ENCODE data around the gene SCUBE1.
A peak's percentile ranks its signal among the peaks of the same experiment; 100 is the strongest.

Gene SCUBE1

DNA sequence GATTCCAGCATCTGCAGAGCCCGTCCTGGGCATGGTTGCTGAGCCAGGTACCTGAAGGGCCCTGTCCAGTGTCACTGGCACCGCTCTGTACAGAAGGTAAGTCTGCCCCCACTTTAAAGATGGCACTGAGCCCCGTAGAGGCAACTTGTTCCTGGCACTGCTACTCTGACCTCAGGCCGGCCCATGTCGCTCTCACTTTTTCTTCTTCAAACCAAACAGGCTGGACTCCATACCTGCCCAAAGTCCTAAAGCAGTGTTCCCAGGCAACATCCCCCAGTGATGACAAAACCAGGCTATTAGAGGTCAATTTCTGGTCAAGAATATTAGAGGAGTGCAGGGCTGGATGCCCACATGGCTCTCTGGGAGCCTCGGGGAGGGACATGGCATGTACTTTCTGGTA, 109.6 kb downstream of the SCUBE1 start:
- DNase-seq = no peak

DNA sequence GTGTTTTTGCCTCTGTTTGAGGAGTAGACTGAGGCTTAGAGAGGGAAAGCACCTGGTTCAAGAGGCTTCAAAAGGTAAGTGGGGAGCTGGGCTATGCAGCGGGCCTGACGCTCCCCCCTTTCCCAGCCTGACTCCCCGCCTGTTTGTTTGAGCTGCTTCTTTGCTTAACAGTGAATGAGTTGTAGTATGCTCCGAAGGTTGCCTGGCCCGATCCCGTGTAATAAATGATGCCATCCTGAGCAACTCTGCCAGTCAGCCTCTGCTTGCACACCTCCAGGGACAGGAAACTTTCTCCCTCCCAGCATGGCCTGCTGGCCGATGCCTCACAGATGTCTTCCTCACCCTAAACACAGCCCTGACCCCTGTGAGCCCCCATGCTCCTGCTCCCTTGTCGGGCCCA, 110.7 kb downstream of the SCUBE1 start:
- no peak for DNase-seq

DNA sequence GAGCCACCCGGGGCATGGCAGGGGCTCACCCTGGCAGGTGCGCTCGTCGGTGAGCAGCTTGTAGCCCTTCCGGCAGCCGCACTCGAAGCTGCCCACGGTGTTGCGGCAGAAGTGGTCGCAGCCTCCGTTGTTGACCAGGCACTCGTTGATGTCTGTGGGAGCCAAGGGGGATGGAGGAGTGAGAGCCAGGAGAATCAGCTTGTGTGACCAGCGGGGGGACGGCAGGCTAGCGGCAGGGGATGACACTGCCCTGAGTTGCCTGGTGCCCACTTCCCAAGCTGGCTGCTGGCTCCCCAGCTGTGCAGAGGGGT, 111.5 kb downstream of the SCUBE1 start:
- no peak for DNase-seq

DNA sequence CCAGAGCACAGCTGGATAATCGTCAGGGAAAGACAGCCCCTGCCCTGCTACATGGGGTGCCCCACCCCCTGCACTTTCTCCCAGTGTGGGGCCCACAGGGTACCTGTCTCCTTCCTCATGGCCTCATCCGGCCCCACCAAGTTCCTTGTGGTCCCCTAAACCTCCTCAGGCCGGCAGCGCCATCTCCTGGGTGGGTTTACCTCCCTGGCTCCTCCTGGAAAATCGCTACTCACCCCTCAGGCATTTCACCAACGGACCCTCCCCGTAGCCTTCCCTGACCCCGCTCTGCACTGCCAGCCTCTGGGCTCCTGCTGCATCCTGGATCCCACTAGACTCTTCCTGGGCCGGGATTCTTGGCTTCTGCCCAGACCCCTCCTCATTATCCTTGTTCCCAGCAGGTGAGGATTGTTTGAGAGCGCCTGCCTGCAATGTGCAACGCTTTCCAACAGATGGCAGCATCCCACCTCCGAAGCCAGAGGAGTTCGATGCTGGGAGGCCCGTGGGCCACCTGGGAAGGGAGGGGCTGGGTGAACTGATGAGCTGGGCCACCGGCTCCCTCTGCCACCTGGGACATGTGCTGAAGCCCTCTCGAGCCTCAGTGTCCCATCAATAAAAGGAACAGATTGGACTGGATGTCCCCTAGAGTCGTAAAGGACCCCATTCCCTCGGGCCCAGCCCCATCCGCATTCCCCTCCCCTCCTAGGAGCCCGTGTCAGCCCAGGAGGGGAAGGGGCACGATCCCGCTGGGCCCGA, 112.0 kb downstream of the SCUBE1 start:
- DNase-seq = peak; percentile 79

DNA sequence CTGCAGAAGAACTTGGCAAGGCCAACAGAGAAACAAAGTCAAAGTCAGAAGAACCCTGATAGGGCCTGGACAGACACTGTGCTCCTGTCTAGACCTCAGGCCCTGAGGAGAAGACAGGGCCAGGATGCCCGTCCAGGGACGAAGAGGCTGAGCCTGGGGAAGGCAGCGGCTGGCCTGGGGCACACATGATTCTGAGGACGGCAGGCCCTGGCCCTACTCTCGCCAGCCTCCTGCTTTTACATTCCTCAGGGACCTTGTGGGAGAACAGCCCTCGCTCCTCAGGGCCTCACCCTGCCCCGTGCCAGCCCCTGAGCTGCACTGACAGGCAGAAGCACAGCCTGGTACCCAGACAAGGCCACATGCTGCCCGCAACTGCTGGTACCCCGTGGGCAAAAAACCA, 112.6 kb downstream of the SCUBE1 start:
- no peak for DNase-seq

DNA sequence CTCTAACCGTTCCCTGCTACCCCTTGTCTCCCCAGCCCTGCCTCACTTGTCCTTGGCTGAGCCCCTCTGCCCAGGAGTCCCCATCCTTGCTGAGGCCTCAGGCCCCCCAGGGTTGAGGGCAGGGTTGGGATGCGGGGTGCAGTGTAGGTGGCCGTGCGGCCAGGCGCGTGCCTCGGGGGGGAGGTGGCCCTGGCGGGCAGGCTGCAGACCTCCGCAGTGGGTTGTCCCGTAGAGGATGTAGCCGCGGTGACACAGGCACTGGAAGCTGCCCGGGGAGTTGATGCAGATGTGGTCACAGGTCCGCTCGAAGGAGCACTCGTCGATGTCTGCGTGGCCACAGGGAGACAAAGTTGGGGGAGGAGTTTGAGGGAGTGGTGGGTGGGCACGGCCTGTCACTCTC, 114.3 kb downstream of the SCUBE1 start:
- no peak for DNase-seq

DNA sequence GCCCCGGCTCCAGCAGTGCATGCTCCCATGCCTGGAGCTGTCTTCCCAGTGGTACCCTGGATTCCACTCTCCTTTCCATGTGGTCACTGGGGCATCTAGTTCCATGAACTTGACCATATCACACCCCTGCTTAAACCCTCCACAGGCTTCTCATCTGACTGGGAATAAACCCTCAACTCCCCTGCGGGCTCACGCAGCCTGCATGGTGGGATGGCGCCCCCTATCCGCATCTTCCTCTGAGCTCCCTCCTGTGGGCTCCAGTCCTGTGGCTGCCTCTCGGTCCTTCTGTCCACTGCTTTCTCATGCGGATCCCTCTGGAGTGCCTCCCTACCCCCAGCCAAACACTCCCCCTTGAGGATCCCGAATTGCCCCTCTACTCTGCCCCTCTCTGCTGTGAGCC, 114.8 kb downstream of the SCUBE1 start:
- DNase-seq = peak; percentile 21

DNA sequence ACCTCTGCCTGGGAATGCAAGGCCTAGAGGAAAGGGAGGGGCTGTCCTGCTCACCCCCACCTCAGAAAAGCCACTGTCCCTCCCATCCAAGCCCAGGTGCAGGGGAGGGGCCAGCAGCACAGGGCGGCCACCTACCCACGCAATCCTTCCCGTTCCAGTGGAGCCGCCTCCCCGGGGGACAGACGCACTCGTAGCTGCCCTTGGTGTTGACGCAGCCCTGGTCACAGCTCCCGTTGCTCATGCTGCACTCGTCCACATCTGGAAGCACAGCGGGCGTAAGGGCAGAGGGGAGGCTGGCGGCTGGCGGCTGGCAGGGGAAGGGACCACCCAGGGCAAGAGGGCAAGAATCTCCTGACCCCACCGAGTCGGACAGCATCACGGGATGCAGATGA, 115.9 kb downstream of the SCUBE1 start:
- no peak for DNase-seq

DNA sequence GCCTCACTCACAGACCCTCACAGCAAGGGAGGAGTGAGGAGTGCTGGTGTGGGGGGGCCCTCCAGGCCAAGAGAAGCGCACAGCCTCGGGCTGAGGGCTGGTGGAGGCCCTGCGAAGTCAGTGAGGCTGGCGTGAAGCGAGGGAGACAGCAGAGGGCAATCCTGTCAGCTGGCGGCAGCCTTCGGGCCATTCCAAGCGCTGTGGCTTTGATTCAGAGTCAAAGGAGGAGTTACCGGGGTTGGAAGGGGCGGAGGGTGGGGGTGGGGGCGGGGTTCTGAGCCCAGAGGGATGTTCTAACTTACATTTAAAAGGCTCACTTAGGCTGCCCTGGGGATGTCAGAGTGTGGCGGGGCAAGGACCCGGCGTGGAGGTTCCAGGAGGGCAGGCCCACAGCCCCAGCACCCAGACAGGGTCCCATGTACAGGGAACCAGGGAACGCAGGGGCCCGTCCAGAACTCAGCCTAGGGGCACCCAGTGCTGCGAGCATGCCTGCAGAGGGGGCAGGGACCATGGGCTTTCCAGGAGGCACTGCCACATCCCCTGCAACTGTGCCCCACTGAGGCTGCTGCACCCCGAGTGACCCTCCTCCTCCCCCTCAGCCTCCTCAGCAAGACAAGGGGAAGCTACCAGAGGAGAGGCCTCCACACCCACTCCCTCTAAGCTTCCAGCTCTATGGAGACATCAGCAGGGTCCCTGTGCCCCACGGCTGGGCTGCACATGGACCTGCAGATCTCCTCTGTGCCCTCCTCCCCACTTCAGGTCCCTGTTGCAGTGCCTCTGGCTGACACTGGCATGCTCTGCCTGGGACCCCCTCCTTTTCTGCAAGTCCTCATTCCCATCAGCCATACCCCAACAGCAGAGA, 116.6 kb downstream of the SCUBE1 start:
- DNase-seq = no peak

DNA sequence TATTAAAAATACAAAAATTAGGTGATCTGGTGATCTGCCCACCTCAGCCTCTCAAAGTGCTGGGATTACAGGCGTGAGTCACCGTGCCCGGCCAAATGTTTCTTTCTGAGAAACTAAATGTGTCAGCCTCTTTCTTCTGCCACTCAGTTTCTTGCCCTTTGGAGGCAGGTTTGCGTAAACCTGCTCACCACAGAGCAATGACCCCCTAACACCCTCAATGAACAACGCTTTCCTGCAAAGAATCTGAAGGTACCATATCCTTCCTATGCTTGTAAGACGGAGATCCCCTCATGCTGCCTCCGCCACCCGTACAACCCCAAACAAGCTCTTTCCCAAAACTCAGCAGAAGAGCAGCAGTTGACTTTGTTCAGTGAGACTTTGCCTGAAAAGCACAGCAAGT, 117.6 kb downstream of the SCUBE1 start:
- no peak for DNase-seq

DNA sequence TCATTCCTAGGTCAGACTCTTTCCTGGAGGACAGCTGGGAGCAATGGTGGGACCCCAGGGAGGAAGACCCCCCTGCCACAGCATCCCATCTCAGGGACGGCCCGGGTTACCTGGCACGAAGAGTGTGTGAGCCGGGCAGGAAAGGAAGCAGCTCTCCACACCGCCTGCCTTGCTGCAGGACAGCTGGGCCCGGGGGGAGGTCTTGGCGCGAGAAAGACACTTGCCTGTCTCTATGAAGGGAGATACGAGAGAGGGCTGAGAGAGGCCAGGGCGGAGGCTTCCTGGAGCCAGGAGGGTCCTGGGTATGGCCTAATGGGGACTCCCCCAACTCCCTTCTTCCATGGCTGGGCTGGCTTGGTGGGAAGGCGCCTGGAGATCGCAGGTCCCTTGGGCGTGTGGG, 120.2 kb downstream of the SCUBE1 start:
- no peak for DNase-seq

DNA sequence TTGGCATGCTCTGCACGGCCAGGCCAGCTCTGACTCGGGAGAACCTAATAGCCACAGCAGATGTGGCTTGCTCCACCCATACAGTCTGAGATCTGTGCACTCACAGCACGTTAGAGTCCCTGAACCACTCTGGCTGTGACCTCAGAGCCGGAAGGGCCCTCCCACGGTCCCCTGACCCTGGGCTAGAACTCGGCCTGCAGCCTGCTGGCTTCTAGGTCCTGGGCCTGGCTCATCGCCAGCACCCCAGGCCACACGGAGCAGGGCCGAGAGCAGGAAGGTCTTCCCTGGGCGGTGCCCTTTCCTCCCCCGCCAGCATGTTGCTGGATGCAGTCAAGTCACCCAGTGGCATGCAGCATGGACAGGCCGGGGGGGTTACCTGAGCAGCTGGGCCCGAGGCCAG, 120.9 kb downstream of the SCUBE1 start:
- no peak for DNase-seq

DNA sequence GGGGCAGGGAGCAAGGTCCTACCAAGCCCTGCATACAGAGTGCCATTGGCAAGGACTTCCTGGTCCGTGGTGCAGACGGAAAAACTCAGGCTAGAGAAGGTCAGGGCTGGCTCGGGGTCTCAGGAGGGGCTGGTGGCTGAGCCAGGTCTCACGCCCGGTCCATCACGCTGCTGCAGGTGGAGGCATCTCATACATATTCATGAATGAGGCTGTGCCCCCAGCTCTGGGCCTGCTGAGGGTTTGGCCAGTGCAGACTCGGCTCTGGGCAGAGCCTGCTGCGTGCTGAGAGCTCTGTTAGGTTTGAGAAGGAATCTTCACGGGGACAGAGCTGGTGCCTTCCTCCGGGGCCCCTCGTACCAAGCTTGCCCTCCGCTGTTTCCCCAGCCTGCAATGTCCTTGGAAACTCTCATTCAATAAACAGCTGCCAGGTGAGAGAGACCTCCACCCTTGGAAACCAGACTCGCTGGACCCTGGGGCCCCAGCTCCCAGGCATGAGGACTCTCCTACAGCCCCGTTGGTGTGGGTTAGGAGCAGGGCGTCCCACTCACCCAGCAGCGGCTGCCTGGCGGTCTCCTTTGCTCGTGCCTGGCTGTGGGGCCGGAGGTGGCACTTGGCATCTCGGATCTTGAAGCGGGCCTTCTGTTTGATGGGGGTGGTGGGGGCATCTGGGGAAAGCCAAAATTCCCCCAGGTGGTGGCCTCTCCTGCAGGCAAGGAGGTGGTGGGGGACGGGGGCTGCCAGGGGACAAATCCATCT, 122.4 kb downstream of the SCUBE1 start:
- DNase-seq = no peak

DNA sequence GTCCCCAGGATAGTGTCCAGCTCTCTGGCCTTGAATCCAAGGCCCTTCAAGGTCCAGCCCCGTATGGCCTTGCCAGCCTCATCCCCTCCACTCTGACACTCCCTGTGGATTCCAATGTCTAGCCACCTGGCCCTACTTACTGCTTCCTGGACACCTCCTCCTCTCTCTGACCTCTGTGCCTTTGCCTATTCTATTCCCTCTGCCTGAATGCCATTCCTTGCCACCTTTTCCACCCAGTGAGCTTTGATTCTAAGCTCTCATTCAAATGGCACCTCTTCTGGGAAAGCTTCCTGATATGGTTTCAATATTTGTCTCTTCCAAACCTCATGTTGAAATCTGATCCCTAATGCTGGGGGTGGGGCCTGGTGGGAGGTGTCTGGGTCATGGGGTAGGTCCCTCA, 124.4 kb downstream of the SCUBE1 start:
- DNase-seq = no peak

DNA sequence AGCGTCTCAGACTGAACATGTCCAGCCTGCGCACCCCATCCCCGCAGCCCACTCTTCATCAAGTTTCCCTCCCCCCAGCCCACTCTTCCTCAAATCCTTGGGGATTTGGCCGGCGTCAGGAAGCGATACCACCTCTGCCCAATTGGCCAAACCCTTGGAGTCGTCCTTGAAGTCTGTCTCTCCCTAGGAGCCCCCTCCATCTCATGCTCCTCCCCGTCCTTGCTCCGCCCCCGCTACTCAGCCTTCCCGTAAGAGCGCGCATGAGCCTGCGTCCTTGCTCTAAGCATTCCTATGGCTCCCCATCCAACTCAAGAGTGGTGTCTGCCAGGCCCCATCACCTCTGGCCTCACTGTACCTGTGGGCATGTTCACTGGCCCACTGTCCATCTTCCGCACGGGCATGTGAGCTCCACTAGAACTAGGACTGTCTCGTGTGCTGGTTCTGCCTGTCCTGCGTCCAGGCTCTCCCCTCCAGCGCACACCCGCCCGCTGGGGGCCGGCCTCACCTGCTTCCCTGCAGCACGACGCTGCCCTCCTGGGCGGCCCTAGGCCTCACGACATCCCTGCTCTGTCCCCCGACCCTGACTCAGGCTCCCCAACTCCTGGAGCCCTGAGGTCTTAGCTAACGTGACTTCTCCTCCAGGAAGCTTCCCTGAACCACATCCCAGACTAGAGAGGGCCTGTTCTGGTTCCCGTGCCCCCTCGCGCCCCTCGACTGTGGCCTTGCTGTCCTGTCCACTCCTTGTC, 125.7 kb downstream of the SCUBE1 start:
- no peak for DNase-seq

DNA sequence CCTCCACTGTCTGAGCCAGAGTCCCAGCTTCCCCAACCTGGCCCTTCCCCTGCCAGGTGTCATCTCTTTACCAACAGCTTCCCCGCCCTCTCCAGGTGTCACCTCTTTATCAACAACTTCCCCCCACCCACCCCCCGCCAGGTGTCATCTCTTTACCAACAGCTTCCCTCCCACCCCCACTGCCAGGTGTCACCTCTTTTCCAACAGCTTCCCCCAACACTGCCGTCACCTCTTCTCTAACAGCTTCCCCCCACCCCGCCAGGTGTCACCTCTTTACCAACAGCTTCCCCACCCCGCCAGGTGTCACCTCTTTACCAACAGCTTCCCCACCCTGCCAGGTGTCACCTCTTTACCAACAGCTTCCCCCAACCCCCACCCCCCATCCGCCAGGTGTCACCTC, 126.4 kb downstream of the SCUBE1 start:
- DNase-seq = no peak

DNA sequence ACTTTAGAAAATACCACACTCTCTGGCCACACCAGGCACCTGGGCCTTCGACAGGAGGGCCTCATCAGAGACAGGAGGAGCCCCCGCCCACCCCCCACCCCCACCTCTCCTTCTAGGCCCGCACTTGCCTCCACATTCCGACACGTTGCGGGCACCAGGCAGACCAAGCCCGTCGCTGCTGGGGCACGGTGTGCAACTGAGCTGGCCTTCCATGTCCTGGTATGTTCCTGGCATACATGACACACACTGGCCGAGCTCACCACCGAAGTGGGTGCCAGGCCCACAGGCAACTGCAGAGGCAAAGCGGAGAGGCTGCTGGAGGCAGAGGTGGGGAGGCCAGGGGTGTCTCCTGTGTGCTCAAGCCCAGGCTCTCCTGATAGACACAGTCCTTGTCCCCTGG, 129.2 kb downstream of the SCUBE1 start:
- no peak for DNase-seq

DNA sequence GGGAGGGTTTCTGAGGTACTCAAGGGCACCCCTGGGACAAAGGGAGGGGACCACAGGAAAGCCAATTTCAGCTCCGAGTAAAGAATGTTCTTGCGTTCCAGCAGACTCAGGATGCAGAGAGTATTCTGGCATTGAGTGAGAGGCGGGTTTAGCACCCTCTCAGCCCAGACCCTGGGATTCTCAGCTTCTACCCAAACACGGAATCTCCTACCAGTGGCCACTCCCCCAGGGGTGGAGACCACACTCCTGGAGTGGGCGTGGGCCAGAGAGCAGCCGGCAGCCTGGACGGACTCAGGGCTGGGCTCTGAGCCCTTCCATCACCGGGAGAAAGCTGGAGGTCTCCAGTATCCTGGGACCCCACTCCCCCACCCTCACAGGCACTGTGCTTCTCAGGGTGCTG, 130.1 kb downstream of the SCUBE1 start:
- no peak for DNase-seq

DNA sequence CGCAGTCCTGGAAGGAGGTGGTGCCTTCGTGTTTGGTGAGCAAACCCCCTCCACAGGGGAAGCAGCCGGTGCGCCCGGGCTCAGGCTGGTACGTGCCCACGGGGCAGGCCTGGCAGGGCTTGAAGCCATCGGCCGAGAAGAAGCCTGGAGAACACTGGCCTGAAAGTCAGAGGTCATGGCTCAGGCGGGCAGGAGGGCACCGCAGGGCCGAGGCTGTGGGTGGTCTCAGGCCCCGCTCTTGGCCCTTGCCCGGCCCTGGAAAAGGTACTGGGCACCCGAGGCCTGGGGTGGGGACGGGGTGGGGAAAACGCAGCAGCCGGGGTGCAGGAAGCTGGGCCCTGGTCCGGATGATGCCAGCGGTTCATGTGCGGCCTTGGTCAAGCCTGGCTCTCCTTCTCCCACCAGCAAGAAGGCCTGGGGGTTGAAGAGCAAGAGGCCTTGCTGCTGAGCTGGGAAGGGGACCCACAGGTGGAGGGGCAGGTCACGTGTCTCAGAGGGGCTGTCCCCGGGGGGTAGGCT, 130.7 kb downstream of the SCUBE1 start:
- DNase-seq = no peak

DNA sequence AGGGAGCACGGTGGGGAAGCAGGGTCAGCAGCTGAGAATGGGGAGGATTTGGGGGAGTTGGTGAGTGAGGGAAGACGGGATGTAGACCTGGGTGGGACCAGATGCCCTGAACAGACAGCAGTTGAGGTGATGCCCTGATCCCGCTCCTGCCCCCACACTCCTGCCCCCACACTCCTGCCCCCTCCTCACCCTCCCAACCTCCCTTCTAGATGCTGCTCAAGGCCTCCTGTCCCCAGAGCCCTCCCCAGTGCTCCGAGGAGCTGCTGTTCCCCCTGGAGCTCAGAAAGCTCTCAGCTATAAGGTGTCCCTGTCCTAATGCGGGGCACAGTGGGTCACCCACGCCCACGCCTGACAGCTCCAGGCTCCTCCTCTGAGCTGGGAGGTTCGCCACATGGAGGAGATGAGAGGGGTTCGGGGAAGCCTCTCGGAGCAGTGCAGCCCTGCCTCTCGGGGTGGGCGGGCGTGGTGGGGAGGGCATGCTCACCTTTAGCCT, 131.2 kb downstream of the SCUBE1 start:
- no peak for DNase-seq

DNA sequence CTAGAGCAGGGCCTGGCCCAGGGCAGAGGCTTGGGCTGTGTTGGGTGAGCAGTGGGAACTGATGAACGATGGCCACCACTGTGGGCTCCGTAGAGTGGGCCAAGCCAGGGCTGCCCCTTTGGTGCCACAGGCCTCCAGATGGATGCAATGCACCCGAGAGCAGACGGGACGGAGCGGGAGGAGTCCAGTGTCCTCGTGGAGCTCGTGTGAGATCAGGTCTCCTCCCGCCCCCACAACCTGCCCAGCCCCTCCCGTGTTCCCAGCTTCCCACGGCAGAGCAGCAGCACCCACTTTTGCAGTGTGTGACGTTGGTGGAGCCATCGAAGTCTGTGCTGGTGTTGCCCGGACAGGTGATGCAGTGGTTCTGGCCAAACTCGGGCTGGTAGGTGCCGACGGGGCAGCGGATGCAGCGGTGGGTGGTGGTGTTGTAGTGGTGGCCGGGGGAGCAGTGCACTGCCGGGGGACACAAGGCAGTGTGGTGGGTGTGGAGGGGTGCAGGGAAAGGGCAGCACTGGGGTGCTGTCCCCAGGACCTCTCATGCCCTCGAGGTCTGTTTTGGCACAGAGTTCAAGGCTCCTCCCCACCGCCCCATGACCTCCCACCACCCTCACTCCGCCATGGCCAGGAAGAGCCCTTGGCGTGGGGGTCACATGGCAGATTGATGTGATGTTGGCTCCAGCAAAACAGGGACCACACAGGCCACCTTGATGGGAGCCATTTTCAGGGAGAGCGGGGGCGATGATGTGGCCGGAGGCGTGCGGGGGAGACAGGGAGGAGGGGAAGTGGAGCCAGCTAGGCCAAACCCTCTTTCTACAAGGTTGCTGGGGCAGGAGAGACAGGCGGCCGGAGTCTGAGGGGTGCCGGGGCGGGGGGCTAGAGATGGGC, 132.3 kb downstream of the SCUBE1 start:
- DNase-seq = no peak

DNA sequence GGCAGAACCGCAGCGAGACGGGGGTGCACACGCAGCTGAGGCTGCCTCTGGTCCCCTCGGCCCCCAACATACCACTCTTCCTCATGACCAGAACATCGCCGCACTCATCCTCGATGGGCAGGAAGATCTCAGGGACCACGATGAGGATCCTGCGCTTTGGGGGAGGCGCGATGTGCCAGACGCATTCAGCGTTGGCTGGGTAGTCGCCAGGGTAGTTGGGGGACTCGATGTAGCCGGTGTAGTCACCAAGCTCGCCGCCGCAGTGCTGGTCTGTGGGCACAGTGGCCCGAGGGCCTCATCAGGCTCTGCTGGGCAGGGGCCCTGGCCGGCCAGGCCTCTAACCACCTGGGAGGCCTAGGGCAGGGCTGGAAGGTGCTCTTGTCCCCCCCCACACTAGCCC, 133.2 kb downstream of the SCUBE1 start:
- DNase-seq = no peak

Data from activated CD4-positive, alpha-beta T cell treated with anti-CD3 and anti-CD28 coated beads, Interleukin-2, Interleukin-6, amounts not matched to agents 100 ng/mL and 50 ng/mL, durations not matched to agents 16 hours and 8 hours (primary cell).